GM19324 (cell line): Measurements from ENCODE around the gene GALNT7.
A peak's percentile ranks its signal among the peaks of the same experiment; 100 is the strongest.

Experiments
- ATAC-seq: cut with Tn5 transposase; IDR thresholded peaks from one replicate; pipeline ENCODE4 v1.9.1; 2021; ENCODE audit warnings: mild to moderate bottlenecking, moderate library complexity; ENCODE audit not compliant: unreplicated experiment, low FRiP score

Gene GALNT7

DNA sequence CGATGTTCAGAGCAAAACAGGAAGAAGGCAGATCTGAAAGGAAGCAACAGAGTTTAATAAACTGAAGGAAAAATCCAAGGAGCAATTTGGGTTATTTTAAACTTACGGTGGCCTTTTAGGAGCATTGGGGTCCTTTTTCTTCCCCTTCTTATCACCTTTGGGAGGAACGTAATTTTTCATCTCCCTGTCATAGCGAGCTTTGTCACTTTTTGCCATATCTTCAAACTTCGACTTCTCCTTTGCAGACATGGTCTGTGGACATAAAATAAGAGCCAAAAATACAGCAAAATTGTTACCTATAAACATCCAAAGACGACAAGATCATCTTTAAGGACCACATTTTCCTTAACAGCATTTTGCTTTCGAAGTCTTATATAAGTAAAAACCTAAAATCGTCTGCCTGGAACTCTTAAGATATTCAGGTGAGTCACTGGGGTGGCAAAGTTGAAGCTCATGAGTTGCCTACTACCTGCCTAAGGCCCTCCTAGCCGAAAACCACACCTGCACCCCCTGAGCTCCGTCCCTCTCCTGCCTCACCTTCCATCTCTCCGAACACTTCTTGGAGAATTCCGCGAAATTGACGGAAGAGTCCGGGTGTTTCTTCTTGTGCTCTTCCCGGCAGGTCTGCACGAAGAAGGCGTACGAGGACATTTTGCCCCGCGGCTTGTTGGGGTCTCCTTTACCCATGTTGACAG, 164.5 kb downstream of the GALNT7 start:
- no peak for ATAC-seq

DNA sequence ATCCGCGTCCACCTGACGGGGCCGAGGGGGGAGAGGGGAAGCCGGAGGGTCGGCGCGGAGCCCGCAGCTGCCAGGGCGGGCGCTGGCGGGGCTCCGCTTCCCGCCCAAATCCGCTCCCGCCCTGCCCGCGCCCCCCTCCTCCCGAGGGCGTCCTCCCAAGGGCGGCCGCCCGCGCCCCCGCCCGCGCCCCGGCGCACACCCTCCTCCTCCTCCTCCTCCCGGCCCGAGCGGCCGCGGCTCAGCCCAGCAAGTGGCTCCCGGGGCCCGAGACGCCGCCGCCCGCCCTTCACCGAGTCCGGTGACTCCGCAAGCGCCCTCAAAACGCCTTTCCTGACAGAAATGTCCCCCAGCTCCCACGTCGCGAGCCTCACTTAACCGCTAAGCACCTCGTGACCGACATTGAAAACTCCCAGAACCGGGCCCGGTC, 165.1 kb downstream of the GALNT7 start:
- ATAC-seq, result peak; percentile 19

DNA sequence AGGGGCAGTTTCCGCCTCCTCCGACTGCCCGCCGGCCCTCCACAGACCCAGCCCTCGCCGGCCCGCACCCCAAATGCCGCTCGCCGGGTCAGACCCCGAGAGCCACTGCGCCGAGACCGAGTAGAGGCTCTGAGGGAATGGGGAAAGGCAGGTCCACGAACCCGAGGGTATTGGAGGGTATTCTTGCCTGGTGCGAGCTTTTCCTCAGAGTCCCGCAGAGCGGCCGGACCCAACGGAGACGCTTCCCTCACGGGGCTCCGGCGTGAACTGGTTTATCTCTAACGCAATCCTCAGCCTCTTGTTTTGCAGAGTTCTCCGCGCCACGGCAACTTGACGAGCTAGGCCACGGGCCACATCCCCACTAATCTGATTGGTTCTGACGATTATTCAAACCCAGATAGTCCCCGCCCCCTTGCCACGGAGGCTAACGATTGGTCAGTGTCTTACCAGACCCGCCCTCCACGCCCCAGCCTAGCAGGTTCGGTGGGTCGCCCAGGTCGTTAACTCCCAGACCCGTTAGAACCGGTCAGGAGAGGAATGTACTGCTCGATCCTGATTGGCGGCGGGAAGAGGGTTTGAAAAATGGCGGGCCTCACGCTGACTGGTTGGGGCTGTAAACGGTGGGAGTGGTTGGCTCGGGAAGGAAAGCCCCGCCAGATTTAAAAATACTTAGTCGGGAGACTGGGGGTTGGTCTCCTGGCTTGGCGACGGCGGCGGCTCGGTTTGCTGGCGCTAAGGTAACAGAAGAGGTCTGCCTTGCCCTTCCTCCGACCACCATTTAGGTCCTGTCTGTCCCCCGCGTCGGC, 165.7 kb downstream of the GALNT7 start, which contains the start of gene HMGB2:
Gene HMGB2 (minus strand): TSS at position 274 of the 806 bp plus-strand sequence. CDS start 709 bp downstream, outside the sequence.
- peak; percentile 98 for ATAC-seq

DNA sequence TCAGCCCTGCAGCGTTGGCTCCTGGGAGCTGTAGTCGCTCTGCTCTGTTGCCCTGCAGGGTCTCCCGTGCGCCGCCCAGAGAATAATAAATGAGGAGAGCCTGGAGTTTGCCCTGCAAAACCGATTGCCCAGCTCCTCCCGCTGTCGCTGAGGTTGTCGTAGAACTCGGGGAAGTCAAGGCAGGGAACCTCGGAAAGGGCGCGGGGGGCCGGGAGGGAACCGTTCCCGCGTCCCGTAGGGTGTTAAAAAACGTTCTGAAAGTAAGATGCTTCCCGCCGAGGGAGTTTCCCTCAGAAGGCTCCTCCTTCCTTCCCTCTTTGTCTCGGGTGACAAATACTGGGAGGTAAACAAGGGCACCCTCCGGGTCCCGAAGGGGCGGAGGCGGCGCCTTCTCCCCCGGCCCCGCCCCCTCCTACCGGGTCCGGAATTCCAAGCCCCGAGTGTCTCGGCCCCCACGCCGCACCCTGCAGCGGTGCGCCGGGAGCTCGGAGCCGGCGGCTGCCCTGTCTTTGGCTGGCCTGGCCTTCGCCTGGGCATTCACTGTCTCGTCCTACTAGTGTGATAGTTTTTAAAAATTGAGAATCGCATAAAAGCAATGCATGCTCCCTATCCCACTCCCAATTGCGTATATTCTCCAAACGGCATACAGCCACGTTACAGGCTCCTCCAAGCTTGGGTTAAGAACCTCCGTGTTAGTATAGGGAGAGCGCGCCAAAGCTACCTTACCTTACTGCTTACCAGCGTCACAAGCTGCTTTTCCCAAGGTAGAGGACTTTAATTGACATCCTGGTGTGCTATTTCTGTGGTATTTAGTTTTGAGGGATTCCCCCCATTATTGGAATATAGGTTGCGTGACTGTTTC, 166.5 kb downstream of the GALNT7 start:
- ATAC-seq, result peak; percentile 37

DNA sequence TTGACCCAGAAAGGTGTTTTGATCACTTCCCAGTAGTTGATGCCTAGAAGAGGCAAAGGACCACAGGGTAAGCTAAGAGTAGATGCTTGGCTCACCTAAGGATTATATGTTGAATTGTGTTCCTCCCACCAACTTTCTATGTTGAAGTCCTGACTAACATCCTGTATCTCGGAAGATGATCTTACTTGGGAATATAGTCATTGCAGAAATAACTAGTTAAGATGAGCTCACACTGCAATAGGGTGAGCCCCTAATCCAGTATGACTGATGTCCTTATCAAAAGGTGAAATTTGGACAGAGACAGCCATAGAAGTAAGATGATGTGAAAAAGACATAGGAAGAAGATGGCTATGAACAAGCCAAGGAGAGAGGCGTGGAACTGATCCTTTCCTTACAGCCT, 168.9 kb downstream of the GALNT7 start:
- ATAC-seq, result no peak

DNA sequence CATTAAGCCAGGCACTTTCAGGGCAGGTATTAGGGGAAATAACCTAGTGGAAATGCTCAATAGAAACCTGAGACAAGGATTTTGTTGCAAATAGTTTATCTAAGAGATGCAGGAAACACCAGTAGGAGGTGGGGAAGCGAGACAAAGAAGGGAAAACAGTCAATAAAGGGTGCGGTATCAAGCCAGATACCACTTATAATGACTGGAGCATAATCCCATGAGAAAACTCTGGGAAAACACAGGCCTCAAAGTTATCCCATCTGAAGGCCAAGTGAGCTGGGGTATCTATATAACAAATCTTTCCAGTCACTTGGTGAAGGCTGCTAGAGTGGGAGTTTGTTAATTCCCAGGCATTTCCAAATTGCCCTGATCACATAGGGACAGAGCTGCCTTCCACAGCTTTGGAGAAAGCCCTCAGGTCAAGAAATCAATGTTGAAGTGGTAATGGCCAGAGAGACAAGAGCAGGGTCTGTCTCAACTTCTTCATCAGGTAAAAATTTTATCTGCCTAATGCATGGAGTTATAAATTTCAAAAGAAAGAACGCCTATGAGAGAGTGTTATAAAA, 175.3 kb downstream of the GALNT7 start:
- no peak for ATAC-seq

DNA sequence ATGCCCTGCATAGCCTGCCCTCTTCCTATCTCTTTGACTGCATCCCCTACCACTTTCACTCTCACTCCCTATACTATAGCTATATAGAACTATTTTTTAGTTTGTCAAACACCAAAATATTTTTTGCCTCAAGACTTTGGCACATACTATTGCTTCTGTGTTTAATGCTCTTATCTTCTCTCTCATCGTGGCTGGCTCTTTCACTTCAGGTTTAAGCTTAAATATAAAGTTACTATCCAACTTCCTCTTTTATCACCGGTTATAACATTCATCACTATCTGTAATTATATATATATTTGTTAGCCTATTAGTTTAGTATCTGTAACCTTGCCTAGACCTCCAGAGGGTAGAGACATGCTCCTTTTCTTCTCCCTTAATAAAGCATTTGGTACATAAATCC, 177.0 kb downstream of the GALNT7 start:
- ATAC-seq, result no peak

DNA sequence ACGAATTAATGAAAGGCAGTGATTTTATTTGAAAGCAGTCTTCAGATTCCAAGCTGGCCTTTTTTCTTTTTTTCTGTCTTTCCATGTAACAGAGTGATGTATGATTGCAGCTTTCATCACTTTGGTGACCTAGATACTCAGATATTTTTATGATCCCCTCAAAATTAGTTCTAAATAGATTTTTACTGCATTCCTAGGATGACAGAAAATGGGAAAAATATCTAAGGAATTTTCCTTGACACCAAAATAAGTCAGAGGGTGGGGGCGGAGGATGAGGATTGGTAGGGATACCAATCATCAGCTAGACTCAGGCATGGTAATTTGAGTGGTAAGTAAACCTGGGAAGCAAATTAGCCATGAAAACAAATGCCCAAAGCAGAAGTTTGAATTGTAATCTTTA, 177.5 kb downstream of the GALNT7 start:
- no peak for ATAC-seq

DNA sequence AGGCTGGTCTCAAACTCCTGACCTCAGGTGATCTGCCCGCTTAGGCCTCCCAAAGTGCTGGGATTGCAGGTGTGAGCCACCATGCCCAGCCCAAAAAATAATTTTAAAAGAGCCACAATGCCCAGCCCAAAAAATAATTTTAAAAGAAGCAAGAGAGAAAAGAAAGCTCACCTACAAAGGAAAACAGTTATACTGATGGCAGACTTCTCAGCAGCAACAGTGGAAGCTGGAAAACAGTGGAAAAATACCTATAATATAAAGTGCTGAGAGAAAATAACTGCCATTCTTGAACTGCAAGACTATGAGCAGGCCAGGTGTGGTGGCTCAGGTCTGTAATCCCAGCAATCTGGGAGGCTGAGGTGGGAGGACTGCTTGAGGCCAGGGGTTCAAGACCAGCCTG, 178.9 kb downstream of the GALNT7 start:
- no peak for ATAC-seq

DNA sequence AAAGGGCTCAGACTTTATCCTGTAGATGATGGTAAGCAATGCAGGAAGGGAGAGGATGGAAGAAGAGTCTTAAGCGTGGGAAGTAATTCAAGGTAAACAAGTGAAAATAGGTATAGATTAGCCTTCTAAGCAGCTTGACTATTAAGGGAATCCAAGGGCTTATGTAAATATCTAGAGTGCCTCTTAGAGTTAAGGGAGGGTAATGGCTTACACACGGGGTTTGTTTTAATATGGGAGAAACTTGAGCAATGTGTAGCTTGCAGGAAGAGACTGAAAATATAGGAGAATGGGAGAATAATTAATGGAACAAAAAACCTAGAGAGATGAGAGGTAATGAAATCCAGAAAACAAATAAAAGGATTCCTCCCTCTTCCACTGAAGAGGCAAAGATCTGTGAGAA, 189.3 kb downstream of the GALNT7 start:
- no peak for ATAC-seq

DNA sequence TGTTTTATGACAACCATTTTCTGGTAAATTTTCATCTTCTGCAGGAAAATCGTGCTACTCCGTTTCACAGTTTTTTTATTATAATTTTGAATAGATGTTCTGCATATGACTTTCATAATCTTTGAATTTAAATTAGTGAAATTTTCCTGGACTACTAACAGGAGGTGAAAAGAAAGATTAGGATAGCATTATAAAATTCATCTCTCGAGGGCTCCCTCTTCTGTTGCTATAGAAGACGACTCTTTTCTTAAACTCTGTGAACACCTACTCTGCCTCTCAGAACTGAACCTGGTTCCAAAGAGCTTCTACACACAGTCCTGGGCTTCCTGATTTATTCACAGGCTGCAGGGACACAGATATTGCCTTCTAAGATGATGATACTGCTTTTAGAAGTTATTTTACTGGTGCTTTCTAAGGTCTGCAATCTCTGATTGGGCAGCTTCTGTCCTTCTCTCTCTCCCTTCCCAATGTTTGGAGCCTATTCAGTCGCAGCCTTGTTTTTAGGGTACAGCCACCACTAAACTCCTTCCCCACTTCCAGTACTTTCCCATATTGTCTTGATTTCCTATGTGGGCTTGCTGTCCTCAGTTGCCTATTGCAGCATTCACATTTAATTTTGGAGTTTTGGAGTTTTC, 192.1 kb downstream of the GALNT7 start:
- ATAC-seq, result no peak

DNA sequence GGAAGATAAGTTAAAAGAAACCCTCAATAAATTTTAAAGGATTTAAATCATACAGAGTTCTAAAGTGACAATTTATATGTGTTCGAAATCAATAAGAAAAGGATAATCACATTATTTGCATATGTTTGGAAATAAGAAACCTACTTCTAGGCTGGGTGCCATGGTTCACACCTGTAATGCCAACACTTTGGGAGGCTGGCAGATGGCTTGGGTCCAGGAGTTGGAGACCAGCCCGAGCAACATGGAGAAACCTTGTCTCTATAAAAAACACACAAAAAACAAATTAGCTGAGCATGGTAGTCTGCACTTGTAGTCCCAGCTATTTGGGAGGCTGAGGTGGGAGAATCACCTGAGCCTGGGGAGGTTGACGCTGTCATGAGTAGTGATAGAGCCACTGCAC, 194.1 kb downstream of the GALNT7 start:
- ATAC-seq, result no peak

DNA sequence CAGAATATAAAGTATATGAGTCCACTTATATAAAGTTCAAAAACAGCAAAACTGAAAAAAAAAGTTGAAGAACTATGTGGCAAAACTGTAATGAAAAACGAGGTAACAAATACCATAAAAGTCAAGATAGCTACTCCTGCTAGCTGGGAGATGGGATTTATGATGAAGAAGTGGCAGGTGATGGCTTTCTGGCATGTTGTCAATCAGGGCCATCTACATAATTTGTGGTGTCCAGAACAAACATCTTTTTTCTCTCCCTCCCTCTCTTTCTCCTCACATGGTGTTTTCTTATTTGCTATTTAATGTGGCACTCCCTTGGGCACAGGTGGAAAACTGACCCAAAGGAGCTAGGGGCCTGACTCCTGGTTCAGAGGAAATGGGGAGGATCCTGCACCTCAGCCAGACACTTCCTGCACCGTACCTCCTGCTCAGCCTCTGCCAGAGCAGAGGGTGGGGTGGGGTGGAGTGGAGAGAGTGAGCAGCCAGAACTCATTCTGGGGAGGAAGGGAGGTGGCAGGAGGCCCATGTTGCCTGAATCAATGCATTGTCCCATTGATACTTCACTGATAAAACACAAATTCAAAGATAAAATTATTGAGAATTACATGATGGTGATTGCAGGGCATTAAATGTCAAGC, 196.9 kb downstream of the GALNT7 start:
- ATAC-seq, result no peak

DNA sequence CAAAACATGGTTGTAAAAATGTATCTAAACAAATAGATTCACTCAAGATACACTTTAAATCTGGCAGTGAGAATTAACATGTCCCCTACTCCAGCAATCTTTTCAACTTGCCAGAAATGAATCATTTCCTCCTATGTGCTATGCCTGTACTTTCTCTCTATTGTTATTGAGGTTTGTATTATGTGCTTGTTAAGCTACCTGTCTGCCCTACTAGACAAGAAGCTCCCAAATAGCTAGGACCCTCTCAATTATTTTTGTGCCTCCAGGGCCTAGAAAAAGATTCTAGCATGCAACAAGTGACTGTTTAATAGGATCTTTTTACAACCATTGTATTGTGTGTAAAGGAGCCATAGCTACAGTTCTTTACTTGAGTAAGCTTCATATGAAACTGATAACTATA, 198.7 kb downstream of the GALNT7 start:
- no peak for ATAC-seq

DNA sequence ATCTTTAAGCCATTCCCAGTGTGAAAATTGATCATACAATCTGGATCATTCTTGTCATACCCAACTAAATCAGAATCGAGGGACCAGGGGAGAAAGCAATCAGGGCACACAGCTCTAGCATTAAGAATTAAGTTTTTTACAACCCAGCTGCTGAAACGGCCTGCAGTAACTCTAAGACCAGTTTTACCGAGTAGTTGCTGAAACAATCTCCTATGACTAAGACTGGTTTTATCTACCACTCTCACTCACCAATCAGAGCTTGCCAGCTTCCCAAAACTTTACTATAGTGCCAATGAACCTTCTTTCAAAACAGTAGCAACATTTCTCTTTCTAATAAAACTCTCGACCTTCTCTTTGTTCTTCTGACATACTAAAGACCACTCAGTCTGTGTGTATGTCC, 199.3 kb downstream of the GALNT7 start:
- no peak for ATAC-seq

DNA sequence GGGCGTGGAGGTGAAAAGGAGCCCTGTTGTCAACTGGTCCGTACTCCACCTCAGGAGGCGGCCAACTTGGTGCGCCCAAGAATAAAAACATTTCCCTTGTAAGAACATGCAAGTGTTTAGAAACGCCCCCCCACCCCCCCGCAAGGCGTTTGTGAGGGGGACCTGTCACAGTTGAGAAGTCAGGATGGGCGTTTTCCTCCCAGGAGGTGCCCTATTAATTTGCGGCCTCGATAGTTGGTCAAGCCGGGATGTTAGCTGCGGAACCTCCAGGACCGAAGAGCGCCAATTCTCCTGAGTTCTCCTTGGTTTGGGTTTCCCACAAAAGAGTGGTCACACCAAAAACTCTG, 201.5 kb downstream of the GALNT7 start:
- ATAC-seq, result peak; percentile 10

DNA sequence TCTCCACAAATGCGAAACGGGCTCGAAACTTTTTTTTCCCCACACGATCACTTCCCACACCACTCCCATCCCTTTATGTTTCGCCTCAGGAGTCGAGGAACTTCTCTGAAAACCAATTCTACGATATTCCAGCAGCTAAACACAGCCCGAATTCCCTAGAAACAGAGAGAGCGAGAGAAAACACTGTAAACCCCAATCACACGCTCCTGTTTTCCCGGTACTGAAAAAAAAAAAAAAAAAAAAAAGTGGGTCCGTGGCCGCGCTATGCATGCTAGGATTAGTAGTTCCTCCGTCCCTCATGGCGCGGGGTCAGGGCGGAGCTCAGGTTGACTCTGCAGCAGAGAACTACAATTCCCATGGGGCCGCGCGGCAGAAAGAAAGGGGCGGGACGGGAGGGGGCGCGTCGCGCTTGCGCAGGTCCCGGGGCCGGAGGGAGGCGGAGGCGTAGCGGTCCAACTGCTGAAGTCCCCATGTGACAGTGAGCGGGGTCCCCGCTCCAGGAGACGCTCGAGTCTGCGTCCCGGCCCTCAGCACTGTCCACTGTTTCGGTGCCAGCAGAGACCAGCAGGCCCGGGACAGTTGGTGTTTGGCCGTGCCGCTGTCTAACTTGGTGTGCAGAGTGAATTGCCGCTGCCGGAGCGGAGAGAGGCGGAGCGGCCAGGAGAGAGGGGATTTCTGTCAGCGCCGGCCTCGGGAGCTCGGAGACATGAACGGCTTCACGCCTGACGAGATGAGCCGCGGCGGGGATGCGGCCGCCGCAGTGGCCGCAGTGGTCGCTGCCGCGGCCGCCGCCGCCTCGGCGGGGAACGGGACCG, 202.1 kb downstream of the GALNT7 start, which contains the start of gene SAP30:
Gene SAP30 (plus strand): TSS at position 478 of the 815 bp plus-strand sequence. CDS start 229 bp downstream, at position 707.
- peak; percentile 80 for ATAC-seq

DNA sequence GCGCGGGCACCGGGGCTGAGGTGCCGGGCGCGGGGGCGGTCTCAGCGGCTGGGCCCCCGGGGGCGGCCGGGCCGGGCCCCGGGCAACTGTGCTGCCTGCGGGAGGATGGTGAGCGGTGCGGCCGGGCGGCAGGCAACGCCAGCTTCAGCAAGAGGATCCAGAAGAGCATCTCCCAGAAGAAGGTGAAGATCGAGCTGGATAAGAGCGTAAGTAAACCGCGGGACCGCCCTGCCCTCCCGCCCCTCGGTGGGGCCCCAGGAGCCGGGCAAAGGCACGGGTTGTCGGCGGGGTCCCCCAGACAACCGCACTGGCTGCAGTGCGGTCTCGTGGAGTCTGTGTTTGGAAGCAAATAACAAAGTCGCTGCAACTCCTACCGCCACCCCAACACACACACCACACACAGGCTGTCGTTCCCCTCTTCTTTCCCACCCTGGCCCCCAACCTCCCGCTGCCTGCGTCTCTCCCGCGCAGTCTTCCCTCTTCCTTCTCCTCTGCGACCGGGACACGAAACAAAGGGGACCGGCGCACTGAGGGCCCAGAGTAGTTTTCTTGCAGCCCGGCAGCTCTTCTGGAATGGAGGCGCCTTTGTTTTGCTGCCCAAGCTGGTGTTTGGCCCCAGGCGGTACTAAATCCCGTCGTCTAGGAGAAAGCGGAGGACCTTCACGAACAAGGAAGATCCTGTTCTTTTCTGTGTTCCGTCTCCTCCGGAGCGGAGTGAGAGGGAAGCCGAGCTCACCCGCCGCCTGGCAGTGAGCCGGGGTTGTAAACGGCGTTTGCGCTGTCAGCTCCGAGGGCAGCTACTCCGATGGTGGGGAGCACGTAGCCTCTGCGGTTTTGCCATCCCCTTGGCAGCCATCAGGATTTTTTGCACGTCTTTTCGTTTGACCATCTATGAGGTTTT, 202.9 kb downstream of the GALNT7 start:
- ATAC-seq, result peak; percentile 37
